ENCODE results near the gene ACOXL. TPM values are rescaled to one million over a fixed set of nuclear protein-coding genes. Genes with fewer than 3 reads are reported as not detected.

Gene ACOXL
- total and polyA plus RNA-seq, 4 donors = 4.4 to 32.8 (median 12.2) TPM

DNA sequence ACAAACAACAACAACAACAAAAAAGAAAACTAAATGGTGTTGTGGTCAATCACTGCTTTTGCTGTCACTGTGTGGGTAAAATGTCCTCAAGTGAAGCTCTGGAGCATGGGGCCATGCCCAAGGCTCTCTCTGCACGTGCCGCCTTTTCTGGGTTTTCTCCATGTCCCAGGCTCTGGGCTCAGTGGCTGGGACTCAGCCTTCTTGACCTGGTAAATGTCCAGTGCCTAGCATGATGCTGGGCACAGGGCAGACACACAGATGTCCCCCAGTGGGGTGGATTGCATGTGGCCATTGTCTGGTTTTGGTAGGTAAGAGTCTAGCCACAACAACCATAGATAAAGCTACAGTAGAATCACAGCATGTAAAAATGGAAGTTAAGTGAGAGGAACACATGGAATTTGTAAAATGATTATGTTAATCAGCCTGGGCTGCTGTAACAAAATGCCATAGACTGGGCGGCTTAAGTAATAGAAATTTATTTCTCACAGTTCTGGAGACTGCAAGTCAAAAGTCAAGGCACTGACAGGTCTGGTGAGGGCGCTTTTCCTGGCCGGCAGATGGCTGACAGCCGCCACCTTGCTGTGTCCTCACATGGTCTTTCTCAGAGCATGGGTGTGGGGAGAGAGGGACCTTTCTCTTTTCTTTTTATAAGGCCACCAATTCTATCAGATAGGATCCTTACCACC, 174.4 kb downstream of the ACOXL start:
- no peak overlapping the region for H3K9ac ChIP-seq (ENCODE audit: insufficient read depth in 1 of 2, low read length in 2 of 2)
- H3K27ac ChIP-seq (ENCODE audit: low read depth in 1 of 2, low read length in 1 of 2) = no peak overlapping the region
- TF ChIP-seq, protein P1, sequence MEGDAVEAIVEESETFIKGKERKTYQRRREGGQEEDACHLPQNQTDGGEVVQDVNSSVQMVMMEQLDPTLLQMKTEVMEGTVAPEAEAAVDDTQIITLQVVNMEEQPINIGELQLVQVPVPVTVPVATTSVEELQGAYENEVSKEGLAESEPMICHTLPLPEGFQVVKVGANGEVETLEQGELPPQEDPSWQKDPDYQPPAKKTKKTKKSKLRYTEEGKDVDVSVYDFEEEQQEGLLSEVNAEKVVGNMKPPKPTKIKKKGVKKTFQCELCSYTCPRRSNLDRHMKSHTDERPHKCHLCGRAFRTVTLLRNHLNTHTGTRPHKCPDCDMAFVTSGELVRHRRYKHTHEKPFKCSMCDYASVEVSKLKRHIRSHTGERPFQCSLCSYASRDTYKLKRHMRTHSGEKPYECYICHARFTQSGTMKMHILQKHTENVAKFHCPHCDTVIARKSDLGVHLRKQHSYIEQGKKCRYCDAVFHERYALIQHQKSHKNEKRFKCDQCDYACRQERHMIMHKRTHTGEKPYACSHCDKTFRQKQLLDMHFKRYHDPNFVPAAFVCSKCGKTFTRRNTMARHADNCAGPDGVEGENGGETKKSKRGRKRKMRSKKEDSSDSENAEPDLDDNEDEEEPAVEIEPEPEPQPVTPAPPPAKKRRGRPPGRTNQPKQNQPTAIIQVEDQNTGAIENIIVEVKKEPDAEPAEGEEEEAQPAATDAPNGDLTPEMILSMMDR (IDR thresholded peaks at IDR 0.05; ENCODE audit: control extremely low read depth, extremely low read depth) = no peak
- no peaks in the 10 kb centered on the region for H3K27me3 ChIP-seq (ENCODE audit: control insufficient read depth in 3 of 3, insufficient read depth in 3 of 3, low read length in 2 of 3)
- ATAC-seq (ENCODE audit: insufficient read depth, low FRiP score) (no peak), DNase-seq (no peak)
- H3K9me3 ChIP-seq (ENCODE audit: control insufficient read depth in 4 of 4, insufficient read depth in 3 of 4, low read length in 3 of 4) = no peaks in the 10 kb centered on the region
- peaks cover 0 to 10% (median 3%) of the 10 kb centered on the region in 5 donors for H3K4me1 ChIP-seq (ENCODE audit: control insufficient read depth in 5 of 5, insufficient read depth in 5 of 5, low read length in 5 of 5)
- no peak overlapping the region for H3K4me3 ChIP-seq
- 95% methylated on average over 6 of the region's 6 CpGs for WGBS, 2 donors
- H3K36me3 ChIP-seq (ENCODE audit: control insufficient read depth in 4 of 4, insufficient read depth in 4 of 4, low read length in 4 of 4) = no peaks in the 10 kb centered on the region

DNA sequence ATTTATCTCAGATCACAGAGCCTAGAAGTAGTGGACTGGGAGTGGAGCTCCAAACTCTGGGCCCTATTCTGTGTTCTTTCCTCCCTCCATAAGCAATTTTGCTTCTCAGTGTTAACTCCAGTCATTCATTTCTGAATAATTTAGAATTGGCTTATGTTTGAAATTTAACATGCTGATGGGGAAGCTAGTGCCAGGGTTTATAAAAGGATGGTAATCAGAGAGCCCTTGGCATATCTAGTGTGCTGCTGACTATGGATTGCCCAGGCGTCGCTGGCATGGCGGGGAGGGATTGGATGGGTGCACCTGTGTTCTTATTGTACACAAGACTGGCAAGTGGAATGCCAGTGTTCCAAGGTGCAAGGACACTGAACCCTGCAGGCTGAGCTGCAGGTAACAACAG, 177.1 kb downstream of the ACOXL start:
- H3K36me3 ChIP-seq (ENCODE audit: control insufficient read depth in 4 of 4, insufficient read depth in 4 of 4, low read length in 4 of 4) = no peaks in the 10 kb centered on the region
- ATAC-seq (ENCODE audit: insufficient read depth, low FRiP score) = no peak
- H3K27me3 ChIP-seq (ENCODE audit: control insufficient read depth in 3 of 3, insufficient read depth in 3 of 3, low read length in 2 of 3) = no peaks in the 10 kb centered on the region
- DNase-seq = no peak
- H3K4me3 ChIP-seq = no peak overlapping the region
- no peak overlapping the region for H3K9ac ChIP-seq (ENCODE audit: insufficient read depth in 1 of 2, low read length in 2 of 2)
- H3K4me1 ChIP-seq (ENCODE audit: control insufficient read depth in 5 of 5, insufficient read depth in 5 of 5, low read length in 5 of 5) = no peaks in the 10 kb centered on the region
- TF ChIP-seq, protein P1 (IDR thresholded peaks at IDR 0.05; ENCODE audit: control extremely low read depth, extremely low read depth) = no peak
- no peaks in the 10 kb centered on the region for H3K9me3 ChIP-seq (ENCODE audit: control insufficient read depth in 4 of 4, insufficient read depth in 3 of 4, low read length in 3 of 4)
- 95 to 96% methylated on average over 3 of the region's 3 CpGs for WGBS, 2 donors
- H3K27ac ChIP-seq (ENCODE audit: low read depth in 1 of 2, low read length in 1 of 2) = no peak overlapping the region

DNA sequence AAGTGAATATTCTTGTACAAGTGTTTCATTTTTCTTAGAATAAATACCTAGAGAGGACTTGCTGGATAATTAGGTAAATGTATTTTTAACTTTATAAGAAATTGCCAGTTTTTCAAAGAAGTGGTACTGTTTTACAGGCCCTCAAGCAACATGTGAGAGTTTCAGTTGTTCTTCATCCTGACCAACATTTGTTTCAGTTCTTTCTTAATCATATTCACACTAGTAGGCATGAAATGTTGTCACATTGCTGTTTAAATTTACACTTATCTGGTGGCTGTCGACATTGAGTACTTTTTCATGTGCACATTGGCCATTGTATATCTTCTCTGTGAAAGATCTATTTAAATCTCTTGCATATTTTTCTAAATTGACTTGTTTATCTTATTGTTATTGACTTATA, 178.1 kb downstream of the ACOXL start:
- H3K9me3 ChIP-seq (ENCODE audit: control insufficient read depth in 4 of 4, insufficient read depth in 3 of 4, low read length in 3 of 4) = no peaks in the 10 kb centered on the region
- TF ChIP-seq, protein P1 (IDR thresholded peaks at IDR 0.05; ENCODE audit: control extremely low read depth, extremely low read depth) = no peak
- no peak overlapping the region for H3K9ac ChIP-seq (ENCODE audit: insufficient read depth in 1 of 2, low read length in 2 of 2)
- H3K27me3 ChIP-seq (ENCODE audit: control insufficient read depth in 3 of 3, insufficient read depth in 3 of 3, low read length in 2 of 3) = no peaks in the 10 kb centered on the region
- 54 to 71% methylated on average over 1 of the region's 1 CpG for WGBS, 2 donors
- H3K4me3 ChIP-seq = no peak overlapping the region
- ATAC-seq (ENCODE audit: insufficient read depth, low FRiP score) = no peak
- H3K4me1 ChIP-seq (ENCODE audit: control insufficient read depth in 5 of 5, insufficient read depth in 5 of 5, low read length in 5 of 5) = no peaks in the 10 kb centered on the region
- no peaks in the 10 kb centered on the region for H3K36me3 ChIP-seq (ENCODE audit: control insufficient read depth in 4 of 4, insufficient read depth in 4 of 4, low read length in 4 of 4)
- DNase-seq = no peak
- no peak overlapping the region for H3K27ac ChIP-seq (ENCODE audit: low read depth in 1 of 2, low read length in 1 of 2)

DNA sequence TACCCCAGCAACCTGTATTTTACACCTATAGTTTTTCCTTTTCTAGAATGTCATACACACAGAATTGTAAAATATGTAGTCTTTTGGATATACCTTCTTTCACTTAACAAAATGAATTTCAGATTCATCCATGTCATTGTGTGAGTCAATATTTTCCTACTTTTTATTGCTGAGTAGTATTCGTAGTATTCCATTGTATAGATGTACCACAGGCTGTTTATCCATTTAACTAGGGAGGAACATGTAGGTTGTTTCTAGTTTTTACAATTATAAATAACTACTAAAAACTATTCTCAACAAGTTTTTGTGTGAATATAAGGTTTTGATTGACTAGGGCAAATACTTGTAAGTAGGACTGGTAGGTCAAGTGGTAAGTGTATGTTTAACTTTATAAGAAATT, 187.4 kb downstream of the ACOXL start:
- ATAC-seq (ENCODE audit: insufficient read depth, low FRiP score) (no peak), DNase-seq (no peak)
- no peak overlapping the region for H3K27ac ChIP-seq (ENCODE audit: low read depth in 1 of 2, low read length in 1 of 2)
- H3K4me1 ChIP-seq (ENCODE audit: control insufficient read depth in 5 of 5, insufficient read depth in 5 of 5, low read length in 5 of 5) = no peaks in the 10 kb centered on the region
- H3K36me3 ChIP-seq (ENCODE audit: control insufficient read depth in 4 of 4, insufficient read depth in 4 of 4, low read length in 4 of 4) = no peaks in the 10 kb centered on the region
- H3K27me3 ChIP-seq (ENCODE audit: control insufficient read depth in 3 of 3, insufficient read depth in 3 of 3, low read length in 2 of 3) = no peaks in the 10 kb centered on the region
- TF ChIP-seq, protein P1 (IDR thresholded peaks at IDR 0.05; ENCODE audit: control extremely low read depth, extremely low read depth) = no peak
- H3K9ac ChIP-seq (ENCODE audit: insufficient read depth in 1 of 2, low read length in 2 of 2) = no peak overlapping the region
- H3K4me3 ChIP-seq = no peak overlapping the region
- 95 to 100% methylated on average over 1 of the region's 1 CpG for WGBS, 2 donors
- no peaks in the 10 kb centered on the region for H3K9me3 ChIP-seq (ENCODE audit: control insufficient read depth in 4 of 4, insufficient read depth in 3 of 4, low read length in 3 of 4)

Measured in lung (tissue), 12 donors.